HG03520 (cell line): ENCODE measurements around the gene PCAT7.
A peak's percentile ranks its signal among the peaks of the same experiment; 100 is the strongest.

Experiments
- ATAC-seq: cut with Tn5 transposase; IDR thresholded peaks from one replicate; pipeline ENCODE4 v1.9.1; 2021; ENCODE audit warnings: mild to moderate bottlenecking, moderate library complexity; ENCODE audit not compliant: unreplicated experiment

The PCAT7 gene

GRCh38 chr9:94600715-94601114 is 45.8 kb downstream of the PCAT7 start:
- no peak for ATAC-seq

GRCh38 chr9:94602666-94603065 is 47.8 kb downstream of the PCAT7 start:
- ATAC-seq = no peak

- peak; percentile 51 for ATAC-seq
These were observed 48.6 kb downstream of the PCAT7 start for GRCh38 chr9:94603259-94604160.

DNA sequence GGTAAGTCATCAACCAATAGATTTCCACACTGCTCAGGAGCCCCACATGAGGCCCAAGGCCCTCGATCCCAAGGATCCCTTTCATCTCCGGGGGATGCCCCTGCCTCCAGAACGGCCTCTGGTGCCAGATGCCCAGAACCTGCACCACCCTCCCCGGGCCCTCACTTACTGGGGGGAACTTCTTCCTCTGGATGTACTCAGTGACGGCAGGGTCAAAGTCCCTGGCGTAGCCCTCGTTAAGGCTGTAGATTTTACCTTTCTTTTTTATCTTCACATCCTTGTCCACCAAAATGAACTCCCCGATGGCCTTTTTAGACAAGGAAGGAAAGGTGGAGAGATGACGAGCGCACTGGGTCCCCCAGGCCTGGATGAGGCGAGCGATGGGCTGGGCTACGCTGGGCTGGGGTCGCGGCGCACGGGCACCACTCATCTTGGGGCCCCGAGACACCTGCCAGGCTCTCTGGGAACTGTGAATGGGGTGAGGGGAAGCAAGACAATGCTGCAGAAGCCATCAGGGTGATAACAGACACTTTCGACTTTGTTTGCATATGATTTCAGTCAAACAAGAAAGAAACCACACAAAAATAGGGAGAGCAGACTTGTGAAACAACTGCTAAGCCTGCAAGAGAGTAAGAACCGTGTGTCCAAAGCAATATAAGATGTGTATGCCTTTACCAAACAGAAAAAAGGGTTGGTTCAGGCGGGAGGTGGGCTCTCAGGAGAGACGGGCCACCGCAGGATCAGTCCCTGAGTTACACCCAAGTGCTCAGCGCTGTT is 52.0 kb downstream of the PCAT7 start:
- no peak for ATAC-seq

DNA sequence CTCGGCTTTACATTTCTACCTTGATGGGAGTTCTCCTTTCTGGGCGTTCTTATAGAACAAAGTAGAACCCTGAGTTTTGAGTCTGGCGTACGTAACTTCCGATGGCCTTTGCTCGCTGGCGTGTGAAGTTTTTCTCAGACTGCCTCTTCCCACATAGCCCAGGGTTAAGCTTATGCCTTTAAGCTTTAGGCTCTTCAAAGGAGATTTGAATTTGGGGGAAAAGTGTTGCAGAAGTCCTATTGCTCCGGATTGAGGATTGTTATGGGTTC is 52.5 kb downstream of the PCAT7 start:
- no peak for ATAC-seq

DNA sequence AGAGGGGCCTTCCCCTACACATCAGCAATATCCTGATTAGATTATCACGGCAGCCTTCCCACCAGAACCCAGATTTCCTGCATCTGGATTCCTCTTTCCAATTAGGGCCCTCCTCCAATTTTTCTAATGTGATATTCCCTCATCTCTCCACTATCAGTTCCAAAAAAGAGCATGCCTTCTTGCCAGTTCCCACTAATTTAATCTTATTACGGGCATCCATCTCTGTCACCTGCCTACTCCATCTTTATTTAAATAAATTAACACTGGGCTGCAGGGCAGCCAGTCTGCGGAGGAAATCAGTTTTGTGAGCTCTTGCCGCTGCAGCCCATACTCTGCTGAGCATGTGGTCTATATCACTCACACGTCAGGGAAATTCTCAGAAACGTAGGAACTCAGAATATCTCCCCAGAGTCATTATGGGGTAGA is 55.3 kb downstream of the PCAT7 start:
- ATAC-seq = no peak

DNA sequence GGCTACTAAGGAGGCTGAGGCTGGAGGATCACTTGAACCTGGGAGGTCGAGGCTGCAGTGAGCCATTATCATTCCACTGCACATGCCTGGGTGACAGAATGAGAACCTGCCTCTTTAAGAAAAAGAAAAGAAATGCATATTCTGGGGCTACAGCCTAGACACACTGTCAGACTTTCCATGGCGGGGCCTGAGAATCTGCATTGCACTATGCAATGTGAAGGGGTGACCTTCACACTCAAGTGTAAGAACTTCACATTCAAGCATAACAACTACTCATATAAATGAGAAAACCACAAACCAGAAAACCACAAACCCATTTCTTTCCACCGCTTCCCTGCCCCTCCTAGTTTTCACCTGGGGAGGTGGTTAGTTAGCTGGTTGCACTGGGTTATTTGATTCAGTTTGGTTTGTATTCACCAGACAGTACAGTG is 56.8 kb downstream of the PCAT7 start:
- ATAC-seq = no peak

DNA sequence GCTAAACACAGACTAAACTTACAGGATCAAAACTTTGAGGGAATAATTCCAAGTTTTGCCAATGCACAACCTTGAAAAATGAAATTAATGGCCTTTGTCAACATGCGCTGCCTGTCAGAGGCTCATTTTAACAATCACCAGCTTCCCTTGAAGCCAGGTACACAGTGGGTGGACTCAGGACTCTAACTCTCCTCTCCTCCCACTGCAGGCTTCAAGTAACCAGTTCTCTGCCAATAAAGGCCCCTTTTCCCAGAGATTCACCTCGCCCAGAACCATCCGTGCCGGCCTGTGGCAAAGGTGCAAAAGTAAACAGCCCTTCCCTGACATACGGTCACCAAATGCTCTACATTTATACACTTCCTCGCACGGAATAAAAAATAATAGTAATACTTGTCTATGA is 57.2 kb downstream of the PCAT7 start:
- no peak for ATAC-seq

- no peak for ATAC-seq
These were observed 58.1 kb downstream of the PCAT7 start for GRCh38 chr9:94613003-94613402.

DNA sequence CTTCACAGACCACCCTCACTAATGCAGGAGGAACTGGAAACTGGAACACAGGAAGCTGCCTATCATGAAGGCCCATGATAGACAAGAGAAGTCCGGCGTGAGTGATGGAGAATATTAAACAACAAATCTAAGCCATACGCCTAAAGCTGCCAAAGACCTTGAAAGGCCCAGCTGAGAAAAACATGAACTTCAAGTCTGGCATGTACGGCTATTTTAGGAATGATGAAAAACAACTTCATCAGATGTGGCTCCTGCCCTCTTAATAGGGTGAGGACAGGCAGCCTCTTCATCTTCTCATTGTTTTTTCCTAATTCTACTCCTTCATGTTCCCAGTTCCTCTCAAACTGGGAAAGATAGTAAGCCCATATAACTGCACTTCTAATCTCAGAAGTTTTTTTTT is 64.1 kb downstream of the PCAT7 start:
- ATAC-seq = no peak
